Tongue (tissue), 2 donors: ENCODE measurements around the gene PRKACA. TPM values are rescaled to one million over a fixed set of nuclear protein-coding genes. Genes with fewer than 3 reads are reported as not detected.
"Not testable (repeated sequence)": the region's sequence is repeated elsewhere in the genome, so short reads cannot be mapped to it uniquely, and the experiment has no call there.

Experiments used
- DNase-seq: peaks from one replicate; pipeline ENCODE4 v3.0.0-alpha.2; 2015
- total RNA-seq: library from RNA; depleted of rRNA; stranded (reverse); fragments of >200 nt; gene quantifications from one replicate; pipeline ENCODE4 v1.2.3, GENCODE V29; 2014

Gene PRKACA
- total RNA-seq, 1 donor from 2014 or later = 209 TPM

DNA sequence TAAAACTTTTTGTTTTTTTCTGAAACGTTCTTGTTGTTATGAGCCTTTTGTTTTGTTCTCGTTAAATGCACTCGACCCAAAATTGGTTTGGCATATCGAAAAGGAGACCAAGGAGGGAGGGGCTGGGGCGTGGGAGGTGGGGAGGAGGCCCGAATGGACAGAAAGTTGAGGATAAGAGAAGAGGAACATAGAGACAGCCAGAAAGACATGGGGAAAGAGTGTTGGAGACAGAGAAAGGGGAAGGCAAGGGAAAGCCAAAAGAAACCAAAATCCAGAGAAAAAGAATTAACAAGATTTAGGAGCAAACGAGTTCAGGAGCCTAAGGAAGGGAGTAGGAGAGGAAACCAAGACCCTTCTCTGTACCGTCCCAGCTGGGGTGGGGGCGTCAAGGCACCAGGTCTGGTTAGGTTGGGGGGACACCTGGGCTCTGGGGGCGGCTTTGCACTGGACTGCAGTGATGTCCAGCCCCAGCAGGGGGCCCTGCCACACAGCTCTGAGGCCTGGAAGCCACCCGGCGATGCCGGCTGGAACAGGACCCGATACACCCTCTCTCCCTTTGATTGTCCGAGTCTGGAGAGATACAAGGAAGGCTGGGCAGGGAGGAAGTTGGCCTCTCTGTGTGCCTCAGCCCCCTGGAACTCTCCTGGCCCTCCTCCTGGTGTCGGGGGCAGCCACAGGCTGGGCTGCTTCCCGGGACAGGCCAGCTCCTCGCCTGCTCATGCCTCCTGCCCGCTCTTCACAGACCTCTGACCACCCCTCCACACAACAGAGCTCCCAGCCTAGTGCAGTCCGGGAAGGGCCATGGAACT is 30.4 kb upstream of the PRKACA start:
- peak; percentile 84 for DNase-seq

DNA sequence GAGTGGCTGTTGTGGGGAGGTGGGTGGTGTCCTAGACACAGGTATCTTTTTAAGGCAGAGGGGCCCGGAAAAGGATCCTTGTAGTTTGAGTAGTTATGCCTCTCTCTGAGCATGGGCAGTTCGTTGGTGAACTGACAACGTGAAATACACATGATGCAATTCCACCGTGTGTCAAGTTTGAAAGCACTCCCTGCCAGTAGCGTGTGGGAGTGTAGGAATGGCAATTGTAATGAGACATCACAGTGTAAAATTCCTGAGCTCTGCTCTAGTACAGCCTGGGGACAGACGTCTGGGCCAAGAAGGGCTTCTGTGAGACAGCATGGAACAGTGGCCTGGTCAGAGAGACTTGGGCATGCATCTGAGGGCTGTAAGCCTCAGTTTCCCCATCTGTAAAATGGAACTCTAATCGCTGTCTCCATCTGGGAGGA is 29.2 kb upstream of the PRKACA start:
- DNase-seq = no peak

DNA sequence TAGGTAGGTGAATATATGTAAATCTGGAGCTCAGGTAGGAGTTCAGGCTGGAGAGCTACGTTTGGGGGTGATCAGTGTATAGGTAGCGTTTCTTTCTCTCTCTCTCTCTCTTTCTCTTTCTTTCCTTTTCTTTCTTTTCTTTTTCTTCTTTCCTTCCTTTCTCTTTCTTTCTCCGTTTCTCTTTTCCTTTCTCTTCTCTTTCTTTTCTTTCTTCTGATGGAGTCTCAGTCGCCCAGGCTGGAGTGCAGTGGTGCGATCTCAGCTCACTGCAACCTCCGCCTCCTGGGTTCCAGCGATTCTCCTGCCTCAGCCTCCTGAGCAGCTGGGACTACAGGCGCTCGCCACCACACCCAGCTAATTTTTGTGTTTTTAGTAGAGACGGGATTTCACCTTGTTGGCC is 28.6 kb upstream of the PRKACA start:
- DNase-seq = not testable (repeated sequence)

DNA sequence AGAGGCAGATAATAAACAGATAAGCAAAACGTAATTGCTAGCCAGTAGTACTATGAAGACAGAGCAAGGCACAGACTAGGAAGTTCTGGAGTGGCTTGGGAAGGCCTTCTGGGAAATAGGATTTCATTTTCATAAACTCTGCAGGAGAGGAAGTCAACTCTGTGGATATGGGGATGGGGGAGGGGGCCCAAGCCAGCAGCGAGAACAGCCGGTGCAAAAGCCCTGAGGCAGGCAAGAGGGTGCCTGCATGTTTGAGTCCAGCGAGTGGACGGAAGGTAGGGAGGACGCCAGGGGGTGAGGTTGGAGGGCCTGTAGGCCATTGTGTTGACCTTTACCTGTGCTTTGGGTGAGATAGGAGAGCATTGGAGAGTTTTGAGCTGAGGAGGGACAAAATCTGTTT is 27.8 kb upstream of the PRKACA start:
- no peak for DNase-seq

DNA sequence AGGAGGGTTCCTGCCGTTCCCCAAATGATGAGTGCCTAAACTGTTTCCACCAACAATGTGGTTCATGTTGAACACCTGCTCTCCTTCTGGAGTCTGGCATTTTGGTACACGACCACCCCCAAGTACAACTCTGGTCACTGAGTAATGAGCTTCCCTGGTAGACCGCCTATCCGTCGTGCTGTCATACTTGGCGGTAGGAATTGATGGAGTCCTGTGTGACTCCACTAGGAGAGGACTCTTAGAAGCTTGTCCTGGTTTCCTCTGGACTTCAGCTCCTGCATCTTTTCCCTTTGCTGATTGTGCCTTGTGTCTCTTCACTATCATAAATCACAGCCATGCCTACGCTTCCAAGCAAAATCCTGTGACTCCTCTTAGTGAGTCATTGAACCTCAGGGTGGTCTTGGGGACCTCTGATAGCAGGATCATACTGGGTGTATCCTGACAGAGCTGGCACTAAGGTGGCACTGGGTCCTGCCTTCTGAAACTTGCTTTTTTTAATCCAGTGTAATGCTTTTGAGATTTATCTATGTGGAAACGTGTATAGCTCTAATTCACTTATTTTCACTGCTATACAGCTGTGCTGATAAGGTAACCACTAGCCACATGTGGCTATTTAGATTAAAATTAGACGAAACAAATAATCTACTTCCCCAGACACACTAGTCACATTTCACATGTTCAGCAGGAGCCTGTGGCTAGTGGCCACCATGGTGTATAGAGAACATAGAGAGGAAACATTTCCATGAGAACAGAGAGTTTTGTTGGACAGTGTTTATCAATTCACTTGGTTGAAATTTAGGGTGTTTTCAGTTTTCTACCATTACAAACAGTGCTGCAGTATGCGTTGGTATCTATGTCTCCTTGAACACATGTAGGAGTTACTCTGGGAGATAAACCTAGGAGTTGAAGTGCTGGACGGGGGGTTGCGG is 25.0 kb upstream of the PRKACA start:
- no peak for DNase-seq

DNA sequence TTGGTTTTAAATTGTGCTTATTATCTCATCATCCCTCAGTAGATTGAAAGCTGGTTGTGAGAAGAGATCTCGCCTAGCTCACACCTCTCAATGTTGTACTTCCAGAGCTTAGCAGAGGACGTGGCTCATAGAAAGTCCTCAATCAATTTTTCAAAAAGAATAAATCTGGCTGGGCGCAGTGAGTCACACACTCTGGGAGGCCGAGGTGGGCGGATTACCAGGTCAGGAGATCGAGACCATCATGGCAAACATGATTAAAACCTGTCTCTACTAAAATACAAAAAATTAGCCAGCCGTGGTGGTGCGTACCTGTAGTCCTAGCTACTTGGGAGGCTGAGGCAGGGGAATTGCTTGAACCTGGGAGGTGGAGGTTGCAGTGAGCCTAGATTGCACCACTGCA is 23.5 kb upstream of the PRKACA start:
- DNase-seq = no peak

DNA sequence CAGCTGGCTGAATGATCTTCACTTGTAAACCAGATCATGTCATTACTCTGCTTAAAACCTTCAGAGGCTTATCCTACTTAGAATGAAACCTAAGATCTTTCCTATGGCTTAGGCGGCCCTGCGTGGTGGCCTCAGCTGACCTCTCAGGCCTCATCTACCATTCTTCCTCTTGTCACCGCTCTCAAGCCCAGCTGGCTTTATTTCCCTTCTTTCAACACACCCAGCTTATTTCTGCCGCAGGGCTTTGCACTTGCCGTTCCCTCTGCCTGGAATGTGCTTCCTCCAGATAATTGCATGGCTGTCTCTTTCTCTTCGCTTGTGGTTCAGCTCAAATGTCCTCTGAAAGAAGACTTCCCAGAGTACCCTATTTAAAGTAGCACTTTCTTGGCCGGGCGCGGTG is 22.4 kb upstream of the PRKACA start:
- peak; percentile 80 for DNase-seq

DNA sequence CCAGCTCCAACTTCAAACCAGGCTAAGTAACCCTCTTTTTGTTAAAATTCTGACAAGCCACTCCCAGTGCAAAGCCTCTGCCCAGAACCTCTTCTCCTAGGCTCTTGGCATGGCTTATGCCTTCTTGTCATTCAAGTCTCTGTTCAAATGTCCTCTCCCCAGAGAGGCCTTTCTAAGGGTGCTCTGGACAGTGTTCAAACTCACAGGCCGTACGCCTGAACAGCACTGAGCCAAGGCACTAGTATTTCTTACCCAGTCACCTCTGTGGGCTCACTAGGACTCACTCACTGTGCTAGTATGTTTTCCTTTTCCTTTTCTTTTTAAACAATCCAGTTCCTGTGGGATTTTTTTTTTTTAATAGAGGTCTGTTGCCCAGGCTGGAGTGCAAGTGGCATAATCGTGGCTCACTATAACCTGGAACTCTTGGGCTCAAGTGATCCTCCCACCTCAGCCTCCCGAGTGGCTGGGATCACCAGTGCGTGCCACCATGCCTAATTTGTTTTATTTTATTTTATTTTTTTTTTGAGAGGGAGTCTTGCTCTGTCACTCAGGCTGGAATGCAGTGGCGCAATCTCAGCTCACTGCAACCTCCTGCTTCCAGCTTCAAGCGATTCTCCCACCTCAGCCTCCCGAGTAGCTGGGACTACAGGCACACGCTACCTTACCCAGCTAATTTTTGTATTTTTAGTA is 21.2 kb upstream of the PRKACA start:
- DNase-seq = no peak

DNA sequence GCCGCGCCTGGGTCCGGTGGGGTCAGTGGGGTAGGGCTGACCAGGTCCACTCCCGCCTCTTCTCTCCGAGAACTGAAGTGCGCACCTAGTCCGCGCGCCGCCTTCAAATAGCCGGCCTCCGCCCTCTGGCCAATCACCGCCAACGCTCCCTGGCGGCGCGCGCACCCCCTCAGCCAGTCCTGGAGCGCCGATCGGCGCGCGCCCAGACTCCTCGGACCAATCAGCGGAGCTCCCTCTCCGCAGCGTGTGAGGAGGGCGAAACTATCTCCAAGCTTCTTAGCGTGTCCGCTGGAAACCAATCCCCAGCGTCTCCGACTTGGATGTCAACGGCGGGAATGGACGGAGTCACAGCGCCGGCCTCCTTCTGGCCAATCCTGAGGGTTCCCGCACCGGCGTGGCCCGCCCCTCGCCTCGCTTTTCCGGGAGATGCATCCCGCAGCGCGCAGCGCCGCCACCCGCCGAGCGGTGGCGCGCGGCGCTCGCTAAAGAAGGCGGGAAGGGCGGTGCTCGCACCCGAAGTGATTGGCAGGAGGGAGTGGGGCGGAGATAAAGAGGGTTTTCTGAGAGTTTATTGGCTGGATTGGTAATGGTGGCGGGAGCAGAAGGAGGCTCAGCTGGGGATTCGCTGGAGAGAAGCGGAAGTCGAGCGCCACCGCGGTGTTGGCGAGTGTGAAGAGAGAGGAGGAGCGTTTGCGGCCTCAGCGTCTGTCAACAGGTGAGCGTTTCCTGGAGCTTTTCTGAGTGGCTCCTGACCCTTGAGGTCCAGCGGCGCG is 19.1 kb upstream of the PRKACA start, which contains the start of gene ASF1B:
Gene ASF1B (minus strand): TSS at position 81 of the 773 bp plus-strand sequence. CDS start 133 bp downstream, outside the sequence.
- peak; percentile 100 for DNase-seq

DNA sequence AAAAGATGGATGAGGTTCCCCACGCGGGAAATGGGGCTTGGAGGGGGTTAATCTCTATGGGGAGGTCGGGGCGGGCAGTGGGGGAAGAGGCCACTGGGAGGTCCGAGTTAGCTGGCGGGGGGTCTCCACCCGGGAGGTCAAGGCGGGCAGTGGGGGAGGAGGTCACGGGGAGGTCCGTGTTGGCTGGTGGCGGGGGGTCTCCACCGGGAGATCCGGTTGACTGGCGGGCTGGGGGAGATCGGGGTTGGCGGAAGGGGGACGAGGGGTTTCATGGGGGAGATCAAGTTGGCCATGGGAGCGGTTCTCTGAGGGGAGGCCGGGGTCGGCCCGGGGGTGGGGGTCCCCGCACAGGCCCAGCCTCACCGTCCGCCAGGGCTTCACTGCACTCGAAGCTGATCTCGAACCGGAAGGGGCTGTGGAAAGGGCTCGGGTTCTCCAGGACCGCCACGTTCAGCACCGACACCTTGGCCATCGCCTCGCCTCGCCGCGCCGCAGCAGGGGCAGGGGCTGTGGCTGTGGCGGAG is 18.5 kb upstream of the PRKACA start:
- no peak for DNase-seq

DNA sequence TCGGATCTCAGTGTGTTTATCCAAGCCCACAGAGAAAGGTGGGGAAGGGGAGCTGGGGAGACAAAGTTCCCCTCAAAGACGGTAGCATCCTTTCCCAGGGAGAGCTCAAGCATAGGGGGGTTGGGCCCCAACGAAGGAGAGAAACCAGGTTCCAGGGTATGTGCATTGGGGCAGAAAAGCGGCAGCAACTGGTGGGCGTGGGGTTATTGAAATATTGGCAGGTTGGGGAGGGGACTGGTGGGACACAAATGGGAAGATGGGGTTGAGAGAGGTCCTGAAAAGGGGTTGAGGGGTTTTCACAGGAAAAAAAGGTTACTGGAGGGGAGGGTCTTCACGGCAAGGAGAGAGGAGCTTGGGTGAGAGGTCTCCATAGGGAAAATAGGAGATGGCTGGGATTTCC is 17.8 kb upstream of the PRKACA start:
- no peak for DNase-seq

DNA sequence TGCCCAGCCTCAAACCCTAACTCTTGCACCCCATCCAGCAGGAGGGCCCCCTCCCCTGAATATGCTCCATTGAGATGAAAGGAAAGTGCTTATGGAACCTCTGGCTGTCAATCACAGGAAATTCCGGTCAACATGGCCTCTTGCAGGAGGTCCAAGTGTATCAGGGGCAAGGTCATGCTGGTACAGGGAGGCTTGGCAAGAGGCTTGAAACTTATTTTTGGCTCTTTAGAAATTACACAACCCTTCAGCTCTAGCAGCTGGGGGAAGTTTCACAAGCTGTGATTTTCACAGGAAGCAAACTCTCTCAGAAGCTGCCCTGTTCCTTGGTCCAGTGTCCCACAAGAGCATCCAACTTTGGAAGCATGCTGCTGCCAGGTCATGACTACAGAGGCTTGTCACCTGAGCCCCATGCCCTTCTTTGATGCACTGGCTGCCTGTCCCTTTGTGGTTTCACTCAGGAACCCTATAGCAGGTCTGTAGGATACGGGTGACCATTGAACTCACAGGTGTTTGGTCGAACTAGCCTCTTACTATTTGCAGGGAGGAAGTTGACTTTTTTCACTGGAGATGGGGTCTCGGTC is 10.5 kb upstream of the PRKACA start:
- no peak for DNase-seq

DNA sequence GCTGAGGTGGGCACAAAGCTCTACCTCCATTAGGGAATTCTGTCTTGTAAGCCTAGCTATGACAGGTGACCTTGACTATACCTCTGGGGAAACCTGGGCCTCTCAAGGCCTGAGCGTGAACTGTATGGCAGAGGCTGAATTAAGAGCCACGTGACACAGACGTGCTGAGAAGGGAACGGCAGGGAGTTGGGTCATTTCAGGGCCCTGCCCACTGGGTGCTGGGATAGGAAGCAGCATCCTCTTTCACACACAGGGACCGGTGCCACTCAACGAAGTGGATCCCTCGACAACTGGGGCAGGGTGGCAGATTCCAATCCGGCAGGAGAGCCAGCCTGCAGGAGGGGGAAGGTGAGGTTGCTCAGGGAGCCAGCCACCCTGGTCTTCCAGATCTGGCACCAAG is 9.6 kb upstream of the PRKACA start:
- DNase-seq = no peak

DNA sequence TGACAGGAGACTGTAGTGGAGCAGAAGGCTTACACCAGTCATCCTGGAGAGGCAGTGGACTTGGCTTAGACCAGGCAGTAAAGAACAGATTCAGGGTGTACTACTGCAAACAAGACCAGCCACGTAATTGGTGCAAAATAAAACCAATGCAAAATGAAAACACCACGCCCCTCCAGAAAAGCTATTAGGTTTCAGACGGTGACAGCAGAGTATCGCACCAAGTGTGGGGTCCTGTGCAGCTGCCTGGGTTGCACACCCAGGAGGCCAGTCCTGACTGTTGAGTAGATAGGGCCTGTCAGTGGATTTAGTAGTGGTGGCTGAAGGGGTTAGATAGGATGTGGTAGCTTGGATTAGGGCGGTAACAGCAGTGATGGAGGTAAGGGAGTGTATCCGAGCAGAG is 5.4 kb upstream of the PRKACA start:
- no peak for DNase-seq

DNA sequence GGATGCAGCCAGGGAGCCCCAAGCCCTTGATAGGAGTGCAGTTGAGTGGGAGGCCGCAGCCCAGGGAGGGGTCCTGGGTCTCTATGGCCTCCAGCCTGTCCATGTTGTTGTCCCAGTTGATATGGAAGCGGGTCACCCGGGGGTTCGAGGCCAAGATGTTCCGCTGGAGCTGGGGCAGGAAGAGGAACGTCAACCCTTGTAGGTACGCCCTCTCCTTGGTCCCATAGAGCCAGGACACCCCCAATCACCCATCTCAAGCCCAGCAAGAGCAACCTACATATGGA is 2.9 kb upstream of the PRKACA start:
- DNase-seq = no peak

DNA sequence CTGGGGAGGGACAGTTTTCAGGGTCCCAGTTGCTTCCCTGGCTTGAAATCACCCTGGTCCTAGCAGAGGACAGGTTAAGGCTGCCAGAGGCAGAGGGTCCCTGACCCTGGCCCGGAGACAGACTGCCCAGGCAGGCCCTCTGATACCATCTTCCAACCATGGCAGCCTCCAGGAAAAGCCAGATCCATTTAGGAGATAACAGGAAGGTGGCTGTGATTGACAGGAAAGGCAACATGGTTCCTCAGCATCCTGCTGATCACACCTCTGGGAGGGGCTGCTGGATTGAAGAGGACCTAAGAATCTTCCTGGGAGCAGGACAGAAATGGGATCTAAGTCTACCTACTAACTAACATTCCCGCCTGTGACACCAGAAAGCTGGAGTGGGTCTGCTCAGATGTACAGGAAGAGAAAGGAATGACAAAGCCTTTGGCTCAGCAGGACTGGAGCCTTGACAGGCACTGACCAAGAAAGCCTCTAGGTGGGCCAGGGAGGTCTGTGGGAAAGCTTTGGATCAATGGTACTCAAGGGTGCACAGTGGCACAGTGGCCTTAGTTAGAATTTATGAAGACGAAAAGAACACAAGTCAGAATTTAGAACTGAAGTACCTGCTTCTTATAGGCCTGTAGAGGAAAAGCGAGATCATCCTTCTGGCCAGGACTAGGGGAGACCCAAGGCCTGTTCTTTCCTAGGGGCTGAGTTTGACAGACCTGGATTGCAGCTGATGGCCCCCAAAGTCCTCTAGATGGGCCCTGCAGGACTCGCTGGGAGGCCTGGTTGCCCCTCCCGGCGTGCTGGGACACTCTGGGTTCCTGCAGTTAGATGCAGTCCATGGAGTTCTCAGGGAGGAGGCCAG is 2.3 kb upstream of the PRKACA start:
- no peak for DNase-seq

DNA sequence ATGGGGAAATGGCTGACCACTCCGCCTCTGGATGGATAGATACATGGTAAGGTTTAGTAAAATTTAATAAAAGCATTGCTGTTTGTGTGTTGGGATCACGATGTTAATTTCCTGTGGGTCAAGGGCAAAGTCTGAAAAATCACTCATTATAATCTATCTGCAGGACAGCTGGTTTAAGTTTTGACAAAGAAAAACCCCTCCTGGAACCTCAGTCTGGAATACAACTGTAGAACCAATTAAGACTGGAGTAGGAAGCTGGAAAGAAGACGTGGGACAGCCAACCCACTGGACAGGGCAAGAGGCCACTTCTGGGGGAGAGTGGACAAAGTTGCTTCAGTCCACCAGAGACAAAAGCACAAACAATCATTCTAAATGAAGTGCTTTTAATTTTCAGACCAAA is 1.6 kb upstream of the PRKACA start:
- DNase-seq = no peak

DNA sequence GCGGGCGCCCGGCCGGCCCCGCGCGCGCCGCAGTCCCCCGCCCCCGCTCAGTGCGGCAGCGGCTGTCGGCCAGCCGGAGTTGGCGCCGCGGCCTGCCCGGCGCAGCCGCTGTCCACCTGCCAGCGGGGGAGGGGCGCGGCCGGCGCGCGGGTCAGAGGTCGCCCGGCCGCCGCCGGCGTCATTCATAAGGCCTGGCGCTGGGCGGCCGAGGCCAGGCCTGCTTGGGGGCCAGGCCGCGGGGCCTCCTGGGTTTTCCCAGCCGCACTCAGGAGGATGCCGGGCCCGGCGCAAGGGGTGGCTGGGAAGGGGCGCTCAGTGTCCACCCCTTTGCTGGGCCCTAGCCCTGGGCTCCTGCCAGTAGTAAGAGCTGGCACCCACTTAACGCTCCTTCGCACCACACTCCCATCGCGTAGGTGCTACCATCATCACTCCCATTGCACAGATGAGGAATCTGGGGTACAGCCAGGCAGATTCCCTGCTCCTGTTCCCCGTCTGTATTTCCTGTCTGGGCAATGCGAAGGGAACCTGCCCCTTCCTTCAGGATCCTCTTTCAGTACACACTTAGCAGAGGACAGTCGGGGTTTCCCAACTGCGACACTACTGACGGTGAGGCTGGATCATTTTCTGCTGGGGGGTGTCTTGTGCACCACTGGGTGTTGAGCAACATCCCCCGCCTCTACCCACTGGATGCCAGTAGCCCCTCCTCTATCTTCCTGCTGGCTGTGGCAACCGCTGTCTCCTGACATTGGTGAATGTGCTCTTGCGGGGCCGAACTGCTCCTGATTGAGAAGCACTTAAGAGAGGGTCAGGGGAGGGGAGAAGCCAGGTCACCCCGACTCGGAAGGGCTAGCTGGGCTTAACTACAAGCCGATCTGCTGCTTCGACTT is 846 bp upstream of the PRKACA start:
- peak; percentile 63 for DNase-seq

DNA sequence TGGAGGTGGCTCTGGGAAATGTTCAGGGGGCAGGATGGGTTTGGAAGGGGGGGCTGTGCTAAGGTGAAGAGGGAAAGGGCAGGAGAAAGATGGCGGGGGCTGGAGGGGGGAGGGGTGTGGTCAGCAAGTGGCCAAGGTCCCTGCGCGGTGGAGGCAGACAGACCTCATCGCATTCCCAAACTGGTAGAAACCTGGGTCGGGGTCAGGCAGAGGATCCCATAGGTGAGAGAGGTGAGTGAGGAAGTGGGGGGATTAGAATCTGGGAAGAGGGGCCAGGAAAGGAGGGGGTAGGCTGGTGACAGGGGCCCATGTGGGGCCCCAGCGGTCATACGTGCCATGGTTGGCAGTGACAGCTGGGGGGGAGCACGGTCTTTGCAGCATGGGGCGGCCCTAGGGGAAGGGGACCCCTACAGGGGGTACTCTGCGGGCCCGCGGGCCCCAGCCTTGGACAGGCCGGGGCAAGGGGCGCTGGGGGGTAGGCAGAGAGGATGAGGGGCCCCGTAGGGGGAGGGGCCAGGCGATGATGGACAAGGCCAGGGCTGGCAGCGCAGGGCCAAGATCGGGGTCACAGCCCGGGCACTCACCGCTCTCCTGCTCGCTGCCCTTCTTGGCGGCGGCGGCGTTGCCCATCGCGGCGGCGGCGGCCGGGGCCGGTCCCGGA is 514 bp downstream of the PRKACA start:
- DNase-seq = peak; percentile 69
